HepG2 (cell line): ENCODE results near the gene ASTN2. TPM values are rescaled to one million over a fixed set of nuclear protein-coding genes. Genes with fewer than 3 reads are reported as not detected.

Experiments used
- ATAC-seq: fragments of 200-7000 bp; cut with Tn5 transposase; 3 replicates; pipeline ENCODE4 v1.9.1; 2020; ENCODE audit warnings: mild to moderate bottlenecking, moderate library complexity
- BruUV-seq: library from RNA; stranded (reverse); fragments of 400-500 nt; replicated peaks from 2 replicates; lab custom pipeline; 2021; lab: Mats Ljungman, UMichigan
- CTCF ChIA-PET: fragments of 300-600 bp; formaldehyde crosslinking; extraction: SDS; loops from one replicate; lab custom pipeline; 2021; ENCODE audit warnings: low total read pairs, inconsistent platforms, low intra/inter-chr PET ratio; lab: Yijun Ruan, JAX
- POLR2A ChIA-PET: fragments of 350-600 bp; sonication (Branson Sonifier 250); formaldehyde crosslinking; loops from one replicate; lab custom pipeline; 2020; ENCODE audit warnings: antibody characterized with exemption, inconsistent platforms; lab: Yijun Ruan, JAX
- DNase-seq: peaks from one replicate; pipeline ENCODE4 v3.0.0-alpha.2; 2015; ENCODE audit warnings: low spot score
- FAIRE-seq: peaks from 3 replicates; lab custom pipeline; 2011; peaks lifted over from hg19 to GRCh38; lab: Jason Lieb, UNC
- H2AFZ ChIP-seq: one replicate; pipeline ENCODE4 v1.6.1; 2011; ENCODE audit warnings: low read length, inconsistent platforms
- H3K27ac ChIP-seq: fragments of 300-600 bp; 3 replicates; pipeline ENCODE4 v1.8.0; 2011; ENCODE audit warnings: mixed run types, mild to moderate bottlenecking, mixed read lengths, low read length, inconsistent platforms; ENCODE audit not compliant: insufficient read depth; ENCODE audit errors: extremely low read length
- H3K27me3 ChIP-seq, 2 experiments: fragments of 200-600 bp in 1 of 2; 2 replicates in 1 of 2; 3 replicates in 1 of 2; pipeline versions ENCODE4 v1.6.0 to v1.8.0; 2011; ENCODE audit warnings: low read length in 2 of 2, mild to moderate bottlenecking in 2 of 2, moderate library complexity in 2 of 2, inconsistent platforms in 1 of 2; ENCODE audit not compliant: insufficient read depth in 2 of 2, control insufficient read depth in 1 of 2
- H3K36me3 ChIP-seq, 2 experiments: fragments of 200-600 bp in 1 of 2; replicated peaks in 1 of 2; 2 replicates in 1 of 2; 3 replicates in 1 of 2; pipeline versions ENCODE4 v1.5.1 to v1.8.0; 2011; ENCODE audit warnings: low read length in 2 of 2, inconsistent platforms in 1 of 2; ENCODE audit not compliant: insufficient read depth in 2 of 2, control insufficient read depth in 1 of 2
- H3K4me1 ChIP-seq: 2 replicates; pipeline ENCODE4 v1.5.1; 2012; ENCODE audit warnings: low read length, inconsistent platforms; ENCODE audit not compliant: insufficient read depth
- H3K4me2 ChIP-seq: 2 replicates; pipeline ENCODE4 v1.6.0; 2011; ENCODE audit warnings: low read depth, low read length, inconsistent platforms
- H3K4me3 ChIP-seq, 3 experiments: fragments of 200-600 bp in 1 of 3; sonication (generic), shearing (Covaris generic) in 1 of 3; replicated peaks in 1 of 3; 2 replicates each; pipeline ENCODE4 v1.5.1; 2011 to 2016; ENCODE audit warnings: low read length in 3 of 3, inconsistent platforms in 2 of 3, low read depth in 2 of 3, mild to moderate bottlenecking in 2 of 3, control low read depth in 1 of 3, mixed read lengths in 1 of 3; ENCODE audit not compliant: insufficient read depth in 1 of 3
- H3K79me2 ChIP-seq: one replicate; pipeline ENCODE4 v1.6.1; 2011; ENCODE audit warnings: low read length, inconsistent platforms; ENCODE audit not compliant: insufficient read depth
- H3K9ac ChIP-seq: 2 replicates; pipeline ENCODE4 v1.6.0; 2011; ENCODE audit warnings: mild to moderate bottlenecking, low read depth, low read length, inconsistent platforms; ENCODE audit not compliant: insufficient read depth
- H3K9me3 ChIP-seq: 2 replicates; pipeline ENCODE4 v1.5.1; 2012; ENCODE audit warnings: mild to moderate bottlenecking, low read length
- H4K20me1 ChIP-seq: 2 replicates; pipeline ENCODE4 v1.6.0; 2011; ENCODE audit warnings: inconsistent platforms, mild to moderate bottlenecking, low read length, moderate library complexity; ENCODE audit not compliant: insufficient read depth
- HDAC6 ChIP-seq: fragments of 200-600 bp; sonication (generic); IDR thresholded peaks from 2 replicates; pipeline ENCODE4 v1.7.0; 2017; ENCODE audit warnings: mild to moderate bottlenecking, antibody characterized with exemption, low read length, low read depth
- KAT8 ChIP-seq: IDR thresholded peaks from 2 replicates; pipeline ENCODE4 v1.6.1; 2016; ENCODE audit warnings: missing genetic modification reagents, missing compliant biosample characterization
- MIER2 ChIP-seq: IDR thresholded peaks from 2 replicates; pipeline ENCODE4 v1.6.1; 2016; ENCODE audit warnings: missing biosample characterization, missing genetic modification reagents
- POLR2G ChIP-seq: fragments of 200-400 bp; formaldehyde crosslinking; IDR thresholded peaks from 2 replicates; pipeline ENCODE4 v1.6.1; 2018; ENCODE audit warnings: mild to moderate bottlenecking, low read depth, low read length, moderate library complexity
- PPARG ChIP-seq: conservative IDR thresholded peaks from 2 replicates; pipeline ENCODE4 v1.6.1; 2016; ENCODE audit warnings: missing biosample characterization, missing genetic modification reagents
- SRSF9 ChIP-seq: fragments of 200-400 bp; formaldehyde crosslinking; IDR thresholded peaks from 2 replicates; pipeline ENCODE4 v1.6.1; 2018; ENCODE audit warnings: borderline replicate concordance, mild to moderate bottlenecking, low read depth, low read length; ENCODE audit not compliant: insufficient read depth, poor library complexity, severe bottlenecking
- TAF1 ChIP-seq: sonication (generic); formaldehyde crosslinking; IDR thresholded peaks from 2 replicates; pipeline ENCODE4 v1.4.0; 2020; ENCODE audit warnings: missing genetic modification reagents
- ZNF160 ChIP-seq: sonication (generic); formaldehyde crosslinking; IDR thresholded peaks from 2 replicates; pipeline ENCODE4 v1.8.0; 2022; ENCODE audit warnings: mild to moderate bottlenecking, inconsistent platforms, missing genetic modification reagents
- ZNF24 ChIP-seq: fragments of 450-650 bp; IDR thresholded peaks from 2 replicates; pipeline ENCODE4 v1.6.1; 2017; ENCODE audit warnings: antibody characterized with exemption, mild to moderate bottlenecking
- ZNF329 ChIP-seq: sonication (generic); formaldehyde crosslinking; IDR thresholded peaks from 2 replicates; pipeline ENCODE4 v1.9.0; 2021; ENCODE audit warnings: low read depth, mild to moderate bottlenecking, missing genetic modification reagents
- ZNF333 ChIP-seq: sonication (generic); formaldehyde crosslinking; IDR thresholded peaks from 2 replicates; pipeline ENCODE4 v1.4.0; 2020; ENCODE audit warnings: mild to moderate bottlenecking, missing genetic modification reagents, borderline replicate concordance
- ZNF430 ChIP-seq: sonication (generic); formaldehyde crosslinking; IDR thresholded peaks from 2 replicates; pipeline ENCODE4 v1.9.0; 2021; ENCODE audit warnings: mild to moderate bottlenecking, missing genetic modification reagents
- WGBS: methylation state at CpG from one replicate; pipeline ENCODE4 v1.1.6; 2017; ENCODE audit warnings: low lambda C conversion rate; 5-methylcytosine and 5-hydroxymethylcytosine counted together
- in situ Hi-C: cut with HindIII; loops from 2 replicates; pipeline ENCODE4 v1.10.0; 2017; ENCODE audit warnings: low pct_unique_long_range_greater_than_20kb; ENCODE audit not compliant: extremely low pct_ligation_motif_present
- intact Hi-C: fragments of 100-400 bp; cut with micrococcal nuclease; formaldehyde crosslinking; loops from one replicate; pipeline ENCODE4 v1.10.0; 2022; ENCODE audit not compliant: unreplicated experiment
- polyA plus RNA-seq, 8 experiments: library from polyadenylated mRNA; depleted of rRNA in 3 of 8; stranded (reverse) in 7 of 8; unstranded in 1 of 8; fragments of >200 nt; fragmentation: Illumina TruSeq in 4 of 8; extraction: Trizol in 4 of 8; gene quantifications; 2 replicates each; pipeline versions ENCODE4 v1.2.1 to v1.2.3, GENCODE V29; 2011 to 2016; ENCODE audit warnings: low read depth in 4 of 8, missing spikeins in 1 of 8, mixed read lengths in 1 of 8; ENCODE audit not compliant: insufficient read depth in 1 of 8
- total RNA-seq, 5 experiments: library from RNA; depleted of rRNA; stranded (reverse); fragments of >200 nt; fragmentation: Illumina TruSeq; extraction: Trizol; gene quantifications; 2 replicates each; pipeline ENCODE4 v1.2.3, GENCODE V29; 2016; ENCODE audit warnings: low read depth in 1 of 5
- TF ChIP-seq, protein P1 (sequence below): sonication (generic); formaldehyde crosslinking; IDR thresholded peaks from 2 replicates; pipeline ENCODE4 v1.4.0; 2020; ENCODE audit warnings: mild to moderate bottlenecking, low read depth, missing genetic modification reagents
- TF ChIP-seq, protein P2 (sequence below): sonication (generic); formaldehyde crosslinking; IDR thresholded peaks from 2 replicates; pipeline ENCODE4 v1.4.0; 2020; ENCODE audit warnings: missing genetic modification reagents, borderline replicate concordance
- TF ChIP-seq, protein P3 (sequence below): sonication (generic); formaldehyde crosslinking; IDR thresholded peaks from 2 replicates; pipeline ENCODE4 v1.8.0; 2022; ENCODE audit warnings: mild to moderate bottlenecking, missing genetic modification reagents, moderate library complexity
- TF ChIP-seq, protein P4 (sequence below): sonication (generic); formaldehyde crosslinking; IDR thresholded peaks from 2 replicates; pipeline ENCODE4 v1.5.0; 2020; ENCODE audit warnings: missing genetic modification reagents

ASTN2 gene
- total and polyA plus RNA-seq, 2 of the 13 experiments (the other 11 are each of a cell fraction or from before 2014, with no cell fraction given), result 5.2 to 13.5 TPM

DNA sequence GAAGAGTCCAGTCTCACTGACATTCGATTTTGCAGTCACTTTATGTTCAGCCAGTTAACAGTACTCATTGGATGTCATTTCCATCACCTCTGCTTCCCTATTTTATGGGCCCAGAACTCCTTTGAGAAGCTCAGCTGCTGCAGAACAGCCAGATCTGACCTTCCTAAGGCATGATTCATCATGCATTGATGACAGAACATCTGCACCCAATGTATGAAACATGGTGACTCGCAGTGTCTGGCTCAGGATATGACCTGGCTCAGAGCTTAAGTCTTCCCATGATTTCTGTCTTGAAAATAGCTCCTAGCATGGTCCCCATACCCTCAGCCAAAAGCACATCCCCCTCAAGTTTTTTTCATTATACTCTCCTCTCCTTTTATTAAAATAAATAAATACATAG is 820.3 kb downstream of the ASTN2 start (continued):
- TF ChIP-seq, protein P1, sequence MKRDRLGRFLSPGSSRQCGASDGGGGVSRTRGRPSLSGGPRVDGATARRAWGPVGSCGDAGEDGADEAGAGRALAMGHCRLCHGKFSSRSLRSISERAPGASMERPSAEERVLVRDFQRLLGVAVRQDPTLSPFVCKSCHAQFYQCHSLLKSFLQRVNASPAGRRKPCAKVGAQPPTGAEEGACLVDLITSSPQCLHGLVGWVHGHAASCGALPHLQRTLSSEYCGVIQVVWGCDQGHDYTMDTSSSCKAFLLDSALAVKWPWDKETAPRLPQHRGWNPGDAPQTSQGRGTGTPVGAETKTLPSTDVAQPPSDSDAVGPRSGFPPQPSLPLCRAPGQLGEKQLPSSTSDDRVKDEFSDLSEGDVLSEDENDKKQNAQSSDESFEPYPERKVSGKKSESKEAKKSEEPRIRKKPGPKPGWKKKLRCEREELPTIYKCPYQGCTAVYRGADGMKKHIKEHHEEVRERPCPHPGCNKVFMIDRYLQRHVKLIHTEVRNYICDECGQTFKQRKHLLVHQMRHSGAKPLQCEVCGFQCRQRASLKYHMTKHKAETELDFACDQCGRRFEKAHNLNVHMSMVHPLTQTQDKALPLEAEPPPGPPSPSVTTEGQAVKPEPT (CRISPR knock-in tag), result no peak
- TF ChIP-seq POLR2G, result no peak

DNA sequence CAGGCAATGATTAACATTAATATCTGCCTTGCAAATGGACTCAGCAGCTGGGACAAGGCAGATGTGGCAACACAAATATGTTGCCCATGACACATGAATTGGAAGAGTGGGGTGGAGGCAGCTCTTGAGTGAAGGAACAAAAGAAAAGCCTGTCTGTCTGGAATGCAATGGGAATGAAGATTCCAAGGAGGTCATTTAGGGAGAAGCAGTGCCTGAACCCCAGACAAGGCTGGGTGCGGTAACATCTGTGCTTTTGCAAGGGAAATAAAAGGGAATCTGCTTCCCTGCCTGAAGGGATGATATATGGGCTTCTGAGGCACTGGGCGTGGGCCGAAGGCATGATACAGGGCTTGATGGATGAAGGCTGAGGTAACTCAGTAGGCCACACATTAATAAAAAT is 821.9 kb downstream of the ASTN2 start:
- no peak overlapping the region for H3K9ac ChIP-seq
- no peak for TF ChIP-seq ZNF160 (CRISPR knock-in tag)
- no peak for TF ChIP-seq ZNF430 (CRISPR knock-in tag)
- TF ChIP-seq TAF1 (CRISPR knock-in tag), result no peak
- no peak for TF ChIP-seq ZNF329 (CRISPR knock-in tag)
- no peak for TF ChIP-seq KAT8 (CRISPR knock-in tag)
- TF ChIP-seq ZNF24, result no peak
- TF ChIP-seq, protein P2, sequence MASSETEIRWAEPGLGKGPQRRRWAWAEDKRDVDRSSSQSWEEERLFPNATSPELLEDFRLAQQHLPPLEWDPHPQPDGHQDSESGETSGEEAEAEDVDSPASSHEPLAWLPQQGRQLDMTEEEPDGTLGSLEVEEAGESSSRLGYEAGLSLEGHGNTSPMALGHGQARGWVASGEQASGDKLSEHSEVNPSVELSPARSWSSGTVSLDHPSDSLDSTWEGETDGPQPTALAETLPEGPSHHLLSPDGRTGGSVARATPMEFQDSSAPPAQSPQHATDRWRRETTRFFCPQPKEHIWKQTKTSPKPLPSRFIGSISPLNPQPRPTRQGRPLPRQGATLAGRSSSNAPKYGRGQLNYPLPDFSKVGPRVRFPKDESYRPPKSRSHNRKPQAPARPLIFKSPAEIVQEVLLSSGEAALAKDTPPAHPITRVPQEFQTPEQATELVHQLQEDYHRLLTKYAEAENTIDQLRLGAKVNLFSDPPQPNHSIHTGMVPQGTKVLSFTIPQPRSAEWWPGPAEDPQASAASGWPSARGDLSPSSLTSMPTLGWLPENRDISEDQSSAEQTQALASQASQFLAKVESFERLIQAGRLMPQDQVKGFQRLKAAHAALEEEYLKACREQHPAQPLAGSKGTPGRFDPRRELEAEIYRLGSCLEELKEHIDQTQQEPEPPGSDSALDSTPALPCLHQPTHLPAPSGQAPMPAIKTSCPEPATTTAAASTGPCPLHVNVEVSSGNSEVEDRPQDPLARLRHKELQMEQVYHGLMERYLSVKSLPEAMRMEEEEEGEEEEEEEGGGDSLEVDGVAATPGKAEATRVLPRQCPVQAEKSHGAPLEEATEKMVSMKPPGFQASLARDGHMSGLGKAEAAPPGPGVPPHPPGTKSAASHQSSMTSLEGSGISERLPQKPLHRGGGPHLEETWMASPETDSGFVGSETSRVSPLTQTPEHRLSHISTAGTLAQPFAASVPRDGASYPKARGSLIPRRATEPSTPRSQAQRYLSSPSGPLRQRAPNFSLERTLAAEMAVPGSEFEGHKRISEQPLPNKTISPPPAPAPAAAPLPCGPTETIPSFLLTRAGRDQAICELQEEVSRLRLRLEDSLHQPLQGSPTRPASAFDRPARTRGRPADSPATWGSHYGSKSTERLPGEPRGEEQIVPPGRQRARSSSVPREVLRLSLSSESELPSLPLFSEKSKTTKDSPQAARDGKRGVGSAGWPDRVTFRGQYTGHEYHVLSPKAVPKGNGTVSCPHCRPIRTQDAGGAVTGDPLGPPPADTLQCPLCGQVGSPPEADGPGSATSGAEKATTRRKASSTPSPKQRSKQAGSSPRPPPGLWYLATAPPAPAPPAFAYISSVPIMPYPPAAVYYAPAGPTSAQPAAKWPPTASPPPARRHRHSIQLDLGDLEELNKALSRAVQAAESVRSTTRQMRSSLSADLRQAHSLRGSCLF (CRISPR knock-in tag), result no peak
- no peak for TF ChIP-seq MIER2 (CRISPR knock-in tag)
- TF ChIP-seq PPARG, result no peak
- no peak for TF ChIP-seq SRSF9
- no peak for TF ChIP-seq HDAC6
- TF ChIP-seq, protein P3, sequence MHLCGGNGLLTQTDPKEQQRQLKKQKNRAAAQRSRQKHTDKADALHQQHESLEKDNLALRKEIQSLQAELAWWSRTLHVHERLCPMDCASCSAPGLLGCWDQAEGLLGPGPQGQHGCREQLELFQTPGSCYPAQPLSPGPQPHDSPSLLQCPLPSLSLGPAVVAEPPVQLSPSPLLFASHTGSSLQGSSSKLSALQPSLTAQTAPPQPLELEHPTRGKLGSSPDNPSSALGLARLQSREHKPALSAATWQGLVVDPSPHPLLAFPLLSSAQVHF (CRISPR knock-in tag), result no peak
- TF ChIP-seq ZNF333 (CRISPR knock-in tag), result no peak
- TF ChIP-seq, protein P4, sequence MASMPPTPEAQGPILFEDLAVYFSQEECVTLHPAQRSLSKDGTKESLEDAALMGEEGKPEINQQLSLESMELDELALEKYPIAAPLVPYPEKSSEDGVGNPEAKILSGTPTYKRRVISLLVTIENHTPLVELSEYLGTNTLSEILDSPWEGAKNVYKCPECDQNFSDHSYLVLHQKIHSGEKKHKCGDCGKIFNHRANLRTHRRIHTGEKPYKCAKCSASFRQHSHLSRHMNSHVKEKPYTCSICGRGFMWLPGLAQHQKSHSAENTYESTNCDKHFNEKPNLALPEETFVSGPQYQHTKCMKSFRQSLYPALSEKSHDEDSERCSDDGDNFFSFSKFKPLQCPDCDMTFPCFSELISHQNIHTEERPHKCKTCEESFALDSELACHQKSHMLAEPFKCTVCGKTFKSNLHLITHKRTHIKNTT (CRISPR knock-in tag), result no peak

More for the DNA sequence above, 821.9 kb downstream of the ASTN2 start:
- intact Hi-C loops (no loop called here), in situ Hi-C loops (no loop called here)
- FAIRE-seq (no peak), DNase-seq (no peak), ATAC-seq (no peak)
- Histone ChIP-seq H3K4me2 (no peak overlapping the region), H3K79me2 (no peaks in the 10 kb centered on the region), H3K4me3 (no peak overlapping the region), H2AFZ (no peak overlapping the region), H3K9me3 (peaks cover 7% of the 10 kb centered on the region), H4K20me1 (no peaks in the 10 kb centered on the region), H3K36me3 (no peaks in the 10 kb centered on the region), H3K27ac (no peak overlapping the region), H3K27me3 (no peaks in the 10 kb centered on the region), H3K4me1 (no peaks in the 10 kb centered on the region)
- ChIA-PET POLR2A (no interaction called here), CTCF (no interaction called here)
- WGBS, result 91% methylated on average over 3 of the region's 3 CpGs
- BruUV-seq, result no TSS peak
